Measurements from ENCODE around the gene HEPACAM.
A peak's percentile ranks its signal among the peaks of the same experiment; 100 is the strongest.
"Not testable (repeated sequence)": the region's sequence is repeated elsewhere in the genome, so short reads cannot be mapped to it uniquely, and the experiment has no call there.

Gene HEPACAM

GRCh38 chr11:124971810-124972209 is 36.0 kb upstream of the HEPACAM start:
- TF ChIP-seq CTCF (IDR thresholded peaks at IDR 0.05; ENCODE audit: extremely low read depth, missing control alignments) = no peak
- no peak for DNase-seq (ENCODE audit: low spot score)

- no peak for TF ChIP-seq CTCF (IDR thresholded peaks at IDR 0.05; ENCODE audit: extremely low read depth, missing control alignments)
- DNase-seq (ENCODE audit: low spot score) = peak; percentile 10
These were observed 35.1 kb upstream of the HEPACAM start for GRCh38 chr11:124970925-124971324.

- DNase-seq (ENCODE audit: low spot score) = not testable (repeated sequence)
These were observed 32.4 kb upstream of the HEPACAM start for GRCh38 chr11:124968197-124968596.

- TF ChIP-seq CTCF (IDR thresholded peaks at IDR 0.05; ENCODE audit: extremely low read depth, missing control alignments) = peak; percentile 51
- DNase-seq (ENCODE audit: low spot score) = peak; percentile 69
These were observed 26.2 kb upstream of the HEPACAM start for GRCh38 chr11:124961972-124962609.

- no peak for DNase-seq (ENCODE audit: low spot score)
- TF ChIP-seq CTCF (IDR thresholded peaks at IDR 0.05; ENCODE audit: extremely low read depth, missing control alignments) = no peak
These were observed 19.2 kb upstream of the HEPACAM start for GRCh38 chr11:124955035-124955434.

- no peak for DNase-seq (ENCODE audit: low spot score)
- no peak for TF ChIP-seq CTCF (IDR thresholded peaks at IDR 0.05; ENCODE audit: extremely low read depth, missing control alignments)
These were observed 18.7 kb upstream of the HEPACAM start for GRCh38 chr11:124954590-124954955.

- DNase-seq (ENCODE audit: low spot score) = peak; percentile 90
- no peak for TF ChIP-seq CTCF (IDR thresholded peaks at IDR 0.05; ENCODE audit: extremely low read depth, missing control alignments)
These were observed 18.1 kb upstream of the HEPACAM start, which contains the start of gene CCDC15 for GRCh38 chr11:124953753-124954589. Gene CCDC15 (plus strand): TSS chr11:124954202. CDS start chr11:124954733, 531 bp downstream.

All from GM20000 (cell line).